HG03342 (cell line): ENCODE data around the gene CKMT1A.
"Not testable (repeated sequence)": the region's sequence is repeated elsewhere in the genome, so short reads cannot be mapped to it uniquely, and the experiment has no call there.

Source experiments
- ATAC-seq: cut with Tn5 transposase; IDR thresholded peaks from one replicate; pipeline ENCODE4 v1.9.1; 2021; ENCODE audit warnings: mild to moderate bottlenecking, moderate library complexity; ENCODE audit not compliant: unreplicated experiment

CKMT1A gene

DNA sequence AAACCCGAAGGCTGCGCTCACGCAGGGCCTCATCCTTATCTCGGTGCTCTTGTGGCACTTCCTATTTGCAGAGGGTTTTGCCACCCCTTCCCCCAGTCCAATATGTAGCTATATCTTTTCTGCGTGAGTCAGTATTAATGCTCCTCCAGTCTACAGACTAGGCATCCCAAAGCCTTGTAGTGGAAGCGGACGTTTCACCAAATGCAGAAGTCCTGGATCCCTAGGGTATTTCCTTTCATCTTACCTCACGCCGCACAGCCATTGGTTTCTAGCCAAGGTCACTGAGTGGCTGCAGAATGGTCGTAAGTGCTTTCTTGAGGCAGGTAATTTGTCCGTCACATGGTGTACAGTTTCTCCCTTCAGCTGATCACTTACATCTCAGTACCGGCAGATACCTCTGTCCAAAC is 53.2 kb downstream of the CKMT1A start:
- not testable (repeated sequence) for ATAC-seq

DNA sequence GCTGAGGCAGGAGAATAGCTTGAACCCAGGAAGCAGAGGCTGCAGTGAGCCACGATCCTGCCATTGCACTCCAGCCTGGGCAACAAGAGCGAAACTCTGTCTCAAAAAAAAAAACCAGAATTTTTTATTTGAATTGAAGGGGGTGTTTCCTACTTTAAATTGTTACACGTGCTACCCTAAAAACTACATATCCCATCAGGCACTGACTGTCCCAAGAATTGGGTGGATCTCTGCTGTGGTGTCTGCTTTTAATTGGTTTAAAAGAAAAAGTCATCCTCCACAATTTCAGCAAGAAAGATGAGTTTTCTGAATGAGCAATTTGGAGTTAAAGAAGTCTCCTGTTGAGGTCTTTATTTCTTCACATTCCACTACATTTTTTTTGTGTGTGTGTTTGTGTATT is 54.7 kb downstream of the CKMT1A start:
- no peak for ATAC-seq
